ENCODE data around the gene BICDL2. TPM values are rescaled to one million over a fixed set of nuclear protein-coding genes. Genes with fewer than 3 reads are reported as not detected.

Gene BICDL2
- total and polyA plus RNA-seq, 3 donors from 2014 or later: 0.29 to 1.3 (median 0.37) TPM

DNA sequence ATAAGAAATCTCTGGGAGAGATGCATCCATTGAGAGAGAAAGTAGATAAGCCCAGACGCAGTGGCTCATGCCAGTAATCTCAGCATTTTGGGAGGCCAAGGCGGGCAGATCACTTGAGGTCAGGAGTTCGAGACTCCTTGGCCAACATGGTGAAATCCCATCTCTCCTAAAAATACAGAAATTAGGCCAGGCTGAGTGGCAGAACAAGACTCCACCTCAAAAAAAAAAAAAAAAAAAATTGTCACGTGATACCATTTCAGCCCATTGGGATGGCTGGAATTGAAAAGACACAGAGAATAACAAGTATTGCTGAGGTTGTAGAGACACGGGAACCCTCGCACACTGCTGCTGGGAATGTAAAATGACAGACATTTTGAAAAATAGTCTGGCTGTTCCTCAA is 25.8 kb upstream of the BICDL2 start:
- intact Hi-C loops (cut with DNase I; ENCODE audit: low total_unique reads): no loop called here
- peaks cover 27% of the 10 kb centered on the region for H3K4me1 ChIP-seq
- no peak for DNase-seq

GRCh38 chr16:3060339-3061127 is 23.8 kb upstream of the BICDL2 start:
- intact Hi-C loops (cut with DNase I; ENCODE audit: low total_unique reads): no loop called here
- 78 to 86% methylated on average over 14 of the region's 14 CpGs for WGBS, 2 donors

More for the DNA sequence above, 25.8 kb upstream of the BICDL2 start:
- WGBS, 2 donors: 57 to 73% methylated on average over 6 of the region's 6 CpGs
- H3K27ac ChIP-seq: peak overlapping the region in 1 of 2 donors; percentile 54
- TF ChIP-seq CTCF (IDR thresholded peaks at IDR 0.05) (no peak), POLR2A (IDR thresholded peaks at IDR 0.05) (no peak)
- H3K9me3 ChIP-seq: no peaks in the 10 kb centered on the region
- H3K36me3 ChIP-seq (ENCODE audit: low read depth, missing control alignments): no peaks in the 10 kb centered on the region
- H3K4me3 ChIP-seq: no peak overlapping the region
- no peaks in the 10 kb centered on the region for H3K27me3 ChIP-seq

GRCh38 chr16:3059723-3060242 is 23.0 kb upstream of the BICDL2 start:
- H3K4me3 ChIP-seq: peak overlapping the region; percentile 69 to 72
- no peaks in the 10 kb centered on the region for H3K27me3 ChIP-seq
- WGBS, 2 donors: 34 to 38% methylated on average over 9 of the region's 9 CpGs
- TF ChIP-seq POLR2A (IDR thresholded peaks at IDR 0.05) (no peak), CTCF (IDR thresholded peaks at IDR 0.05) (no peak)
- no peaks in the 10 kb centered on the region for H3K36me3 ChIP-seq (ENCODE audit: low read depth, missing control alignments)
- DNase-seq: no peak
- H3K4me1 ChIP-seq: peaks cover 16% of the 10 kb centered on the region
- intact Hi-C loops (cut with DNase I; ENCODE audit: low total_unique reads): loop anchor here (5.0 kb wide), 1 partner anchor 68 kb away; no protein-coding TSS in a partner anchor
- H3K27ac ChIP-seq: peak overlapping the region; percentile 43 to 58
- no peaks in the 10 kb centered on the region for H3K9me3 ChIP-seq

More at GRCh38 chr16:3060339-3061127, 23.8 kb upstream of the BICDL2 start:
- Histone ChIP-seq H3K9me3 (no peaks in the 10 kb centered on the region), H3K27ac (no peak overlapping the region), H3K4me1 (peaks cover 23% of the 10 kb centered on the region), H3K36me3 (ENCODE audit: low read depth, missing control alignments) (no peaks in the 10 kb centered on the region), H3K27me3 (no peaks in the 10 kb centered on the region), H3K4me3 (no peak overlapping the region)
- no peak for DNase-seq
- TF ChIP-seq POLR2A (IDR thresholded peaks at IDR 0.05) (no peak), CTCF (IDR thresholded peaks at IDR 0.05) (no peak)

- H3K27me3 ChIP-seq: no peaks in the 10 kb centered on the region
- intact Hi-C loops (cut with DNase I; ENCODE audit: low total_unique reads): loop anchor here (5.0 kb wide), 1 partner anchor 68 kb away; no protein-coding TSS in a partner anchor
- peak; percentile 95 to 99 (median 96) for TF ChIP-seq CTCF (IDR thresholded peaks at IDR 0.05)
- no peak for TF ChIP-seq POLR2A (IDR thresholded peaks at IDR 0.05)
These were observed 22.4 kb upstream of the BICDL2 start for GRCh38 chr16:3059041-3059722.

More at GRCh38 chr16:3059041-3059722, 22.4 kb upstream of the BICDL2 start:
- Histone ChIP-seq H3K27ac (peak overlapping the region; percentile 54 to 58), H3K36me3 (ENCODE audit: low read depth, missing control alignments) (no peaks in the 10 kb centered on the region), H3K4me3 (peak overlapping the region; percentile 69 to 72), H3K9me3 (no peaks in the 10 kb centered on the region), H3K4me1 (peaks cover 14% of the 10 kb centered on the region)
- 0 to 1% methylated on average over 3 to 61 of the region's 67 CpGs for WGBS, 2 donors
- DNase-seq: peak; percentile 83

Measured in testis (tissue), 3 donors.